PC-3 (cell line): ENCODE measurements around the gene MAGI1. TPM values are rescaled to one million over a fixed set of nuclear protein-coding genes. Genes with fewer than 3 reads are reported as not detected.
A peak's percentile ranks its signal among the peaks of the same experiment; 100 is the strongest.

Source experiments
- ATAC-seq: fragments of 200-7000 bp; cut with Tn5 transposase; 2 replicates; pipeline ENCODE4 v1.9.1; 2020; ENCODE audit warnings: mild to moderate bottlenecking, moderate library complexity
- BruUV-seq: library from RNA; stranded (reverse); fragments of 400-500 nt; replicated peaks from 2 replicates; lab custom pipeline; 2021; lab: Mats Ljungman, UMichigan
- CTCF ChIA-PET: fragments of 300-600 bp; sonication (Branson Sonifier 250); formaldehyde crosslinking; loops from one replicate; lab custom pipeline; 2022; ENCODE audit warnings: antibody characterized with exemption; lab: Charles Lee
- POLR2A ChIA-PET: fragments of 300-600 bp; sonication (Branson Sonifier 250); formaldehyde crosslinking; loops from one replicate; lab custom pipeline; 2022; ENCODE audit warnings: antibody characterized with exemption; ENCODE audit not compliant: unreplicated experiment; lab: Charles Lee
- DNase-seq: peaks from one replicate; pipeline ENCODE4 v3.0.0-alpha.2; 2015
- H2AFZ ChIP-seq: fragments of 300-600 bp; sonication (generic); 2 replicates; pipeline ENCODE4 v1.6.0; 2016; ENCODE audit warnings: antibody characterized with exemption, low read length
- H3F3A ChIP-seq: fragments of 300-600 bp; sonication (generic); one replicate; pipeline ENCODE4 v1.6.0; 2017; ENCODE audit warnings: antibody characterized with exemption, low read length, control low read depth, mild to moderate bottlenecking; ENCODE audit not compliant: unreplicated experiment
- H3K27ac ChIP-seq: fragments of 300-600 bp; sonication (generic); 2 replicates; pipeline ENCODE4 v1.5.1; 2016; ENCODE audit warnings: mild to moderate bottlenecking, low read length
- H3K27me3 ChIP-seq: fragments of 300-600 bp; sonication (generic); 2 replicates; pipeline ENCODE4 v1.6.1; 2016; ENCODE audit warnings: low read length, mixed read lengths
- H3K36me3 ChIP-seq: fragments of 300-600 bp; sonication (generic); 2 replicates; pipeline ENCODE4 v1.6.1; 2016; ENCODE audit warnings: low read depth, mixed run types, low read length, mixed read lengths
- H3K4me1 ChIP-seq: fragments of 300-600 bp; sonication (generic); 2 replicates; pipeline ENCODE4 v1.5.1; 2016; ENCODE audit warnings: low read length; ENCODE audit not compliant: insufficient read depth
- H3K4me2 ChIP-seq: fragments of 300-600 bp; sonication (generic); 2 replicates; pipeline ENCODE4 v1.6.0; 2016; ENCODE audit warnings: low read length
- H3K4me3 ChIP-seq: fragments of 300-600 bp; sonication (generic); 2 replicates; pipeline ENCODE4 v1.5.1; 2016; ENCODE audit warnings: mild to moderate bottlenecking, low read length, mixed read lengths
- H3K79me2 ChIP-seq: fragments of 300-600 bp; sonication (generic); 2 replicates; pipeline ENCODE4 v1.6.1; 2017; ENCODE audit warnings: low read length, mixed read lengths
- H3K9ac ChIP-seq: fragments of 300-600 bp; sonication (generic); 2 replicates; pipeline ENCODE4 v1.6.0; 2016; ENCODE audit warnings: mild to moderate bottlenecking, low read length
- H3K9me2 ChIP-seq: fragments of 300-600 bp; sonication (generic); replicated peaks from 2 replicates; pipeline ENCODE4 v1.6.1; 2016; ENCODE audit warnings: mixed run types, low read length, mixed read lengths
- H3K9me3 ChIP-seq: fragments of 300-600 bp; sonication (generic); 2 replicates; pipeline ENCODE4 v1.6.1; 2016; ENCODE audit warnings: low read length, mixed read lengths
- H4K20me1 ChIP-seq: fragments of 300-600 bp; sonication (generic); 2 replicates; pipeline ENCODE4 v1.6.1; 2016; ENCODE audit warnings: low read length, mixed read lengths
- CTCF ChIP-seq: fragments of 300-600 bp; sonication (generic); conservative IDR thresholded peaks from 2 replicates; pipeline ENCODE4 v1.5.1; 2017; ENCODE audit warnings: antibody characterized with exemption, low read depth, mild to moderate bottlenecking, low read length
- EZH2 ChIP-seq: fragments of 300-600 bp; sonication (generic); IDR thresholded peaks from one replicate; pipeline ENCODE4 v1.6.1; 2017; ENCODE audit warnings: antibody characterized with exemption, mild to moderate bottlenecking, low read length; ENCODE audit not compliant: unreplicated experiment
- EZH2phosphoT487 ChIP-seq: fragments of 300-600 bp; sonication (generic); IDR thresholded peaks from 2 replicates; pipeline ENCODE4 v1.6.1; 2018; ENCODE audit warnings: mild to moderate bottlenecking, antibody characterized with exemption, low read length, borderline replicate concordance
- intact Hi-C: fragments of 100-400 bp; cut with micrococcal nuclease; formaldehyde crosslinking; loops from 2 replicates; pipeline ENCODE4 v1.9.0; 2023
- total RNA-seq: library from RNA; depleted of rRNA; stranded (reverse); fragments of >200 nt; gene quantifications from 2 replicates; pipeline ENCODE4 v1.2.3, GENCODE V29; 2014

The MAGI1 gene
- total RNA-seq, 1 experiment from 2014 or later = 8.9 TPM

GRCh38 chr3:65781594-65781993, 257.1 kb downstream of the MAGI1 start:
- POLR2A ChIA-PET = no interaction called here
- TF ChIP-seq EZH2phosphoT487 (no peak), EZH2 (no peak), CTCF (no peak)
- intact Hi-C loops = no loop called here

GRCh38 chr3:65779390-65779789, 259.3 kb downstream of the MAGI1 start:
- no TSS peak for BruUV-seq
- Histone ChIP-seq H3K4me2 (no peak overlapping the region), H3K79me2 (no peaks in the 10 kb centered on the region), H3F3A (no peaks in the 10 kb centered on the region), H3K36me3 (no peaks in the 10 kb centered on the region), H3K9me3 (no peaks in the 10 kb centered on the region), H4K20me1 (no peaks in the 10 kb centered on the region), H3K9me2 (no peaks in the 10 kb centered on the region), H3K27me3 (no peaks in the 10 kb centered on the region), H3K4me3 (no peak overlapping the region), H3K4me1 (peaks cover 5% of the 10 kb centered on the region; the same call in 1 of the 2 replicates), H3K27ac (no peak overlapping the region), H3K9ac (no peak overlapping the region), H2AFZ (no peak overlapping the region)
- no peak for ATAC-seq
- TF ChIP-seq CTCF (no peak), EZH2 (no peak), EZH2phosphoT487 (no peak)
- POLR2A ChIA-PET = no interaction called here
- no peak for DNase-seq
- CTCF ChIA-PET = no interaction called here
- intact Hi-C loops = no loop called here

More at GRCh38 chr3:65781594-65781993, 257.1 kb downstream of the MAGI1 start:
- DNase-seq = no peak
- Histone ChIP-seq H3K27ac (no peak overlapping the region), H4K20me1 (no peaks in the 10 kb centered on the region), H3F3A (no peaks in the 10 kb centered on the region), H3K4me1 (peaks cover 5% of the 10 kb centered on the region; the same call in 1 of the 2 replicates), H3K9me2 (no peaks in the 10 kb centered on the region), H3K4me3 (no peak overlapping the region), H3K36me3 (no peaks in the 10 kb centered on the region), H3K79me2 (no peaks in the 10 kb centered on the region), H3K27me3 (no peaks in the 10 kb centered on the region), H3K9ac (no peak overlapping the region), H3K9me3 (no peaks in the 10 kb centered on the region), H2AFZ (no peak overlapping the region), H3K4me2 (no peak overlapping the region)
- CTCF ChIA-PET = no interaction called here
- no peak for ATAC-seq
- no TSS peak for BruUV-seq

- Histone ChIP-seq H3K4me3 (no peak overlapping the region), H3K27me3 (no peaks in the 10 kb centered on the region), H3K9me3 (no peaks in the 10 kb centered on the region), H3K27ac (no peak overlapping the region), H3F3A (no peaks in the 10 kb centered on the region), H3K36me3 (no peaks in the 10 kb centered on the region), H3K4me2 (no peak overlapping the region), H3K79me2 (no peaks in the 10 kb centered on the region), H3K9ac (no peak overlapping the region), H3K4me1 (peaks cover 5% of the 10 kb centered on the region; the same call in 1 of the 2 replicates), H4K20me1 (no peaks in the 10 kb centered on the region), H3K9me2 (no peaks in the 10 kb centered on the region), H2AFZ (no peak overlapping the region)
- TF ChIP-seq EZH2phosphoT487 (no peak), EZH2 (no peak), CTCF (no peak)
- DNase-seq = peak; percentile 11
- ATAC-seq = no peak
- intact Hi-C loops = no loop called here
- POLR2A ChIA-PET = no interaction called here
- no TSS peak for BruUV-seq
- CTCF ChIA-PET = no interaction called here
Observed at GRCh38 chr3:65778968-65779367, 259.8 kb downstream of the MAGI1 start.
